A673 (cell line): ENCODE measurements around the gene TMEM63B. TPM values are rescaled to one million over a fixed set of nuclear protein-coding genes. Genes with fewer than 3 reads are reported as not detected.

Experiments
- BruUV-seq: library from RNA; stranded (reverse); fragments of 400-500 nt; replicated peaks from 2 replicates; lab custom pipeline; 2021; lab: Mats Ljungman, UMichigan
- CTCF ChIA-PET: fragments of 300-600 bp; sonication (Branson Sonifier 250); formaldehyde crosslinking; loops from one replicate; lab custom pipeline; 2022; ENCODE audit warnings: antibody characterized with exemption; lab: Charles Lee
- POLR2A ChIA-PET: fragments of 300-600 bp; sonication (Branson Sonifier 250); formaldehyde crosslinking; loops from one replicate; lab custom pipeline; 2022; ENCODE audit warnings: antibody characterized with exemption; ENCODE audit not compliant: low non-redundant PET; lab: Charles Lee
- DNase-seq: peaks from one replicate; pipeline ENCODE4 v3.0.0-alpha.2; 2015; ENCODE audit warnings: low spot score
- H3K27ac ChIP-seq: fragments of 200-600 bp; sonication (generic); 2 replicates; pipeline ENCODE4 v1.5.1; 2016; ENCODE audit warnings: mixed run types, low read depth, mild to moderate bottlenecking, mixed read lengths, antibody characterized with exemption, low read length; ENCODE audit not compliant: poor library complexity, severe bottlenecking
- H3K27me3 ChIP-seq: fragments of 200-600 bp; sonication (generic); replicated peaks from 2 replicates; pipeline ENCODE4 v1.6.1; 2017; ENCODE audit warnings: mixed run types, low read depth, mild to moderate bottlenecking, mixed read lengths, antibody characterized with exemption, low read length; ENCODE audit not compliant: insufficient read depth, poor library complexity
- H3K36me3 ChIP-seq: fragments of 200-600 bp; sonication (generic); 2 replicates; pipeline ENCODE4 v1.6.1; 2016; ENCODE audit warnings: mixed run types, mild to moderate bottlenecking, mixed read lengths, antibody characterized with exemption, low read length; ENCODE audit not compliant: insufficient read depth, poor library complexity, severe bottlenecking
- H3K4me1 ChIP-seq: fragments of 200-600 bp; sonication (generic); 2 replicates; pipeline ENCODE4 v1.6.1; 2017; ENCODE audit warnings: mixed run types, mild to moderate bottlenecking, mixed read lengths, antibody characterized with exemption, low read length; ENCODE audit not compliant: insufficient read depth, poor library complexity, severe bottlenecking
- H3K4me3 ChIP-seq: fragments of 200-600 bp; sonication (generic); 2 replicates; pipeline ENCODE4 v1.5.1; 2016; ENCODE audit warnings: low read depth, mixed run types, mild to moderate bottlenecking, mixed read lengths, low read length; ENCODE audit not compliant: poor library complexity, severe bottlenecking
- H3K9me3 ChIP-seq: fragments of 200-600 bp; sonication (generic); 2 replicates; pipeline ENCODE4 v1.6.1; 2016; ENCODE audit warnings: mixed run types, low read depth, mild to moderate bottlenecking, mixed read lengths, antibody characterized with exemption, low read length; ENCODE audit not compliant: poor library complexity, severe bottlenecking
- EZH2 ChIP-seq: fragments of 200-600 bp; sonication (generic); IDR thresholded peaks from 2 replicates; pipeline ENCODE4 v1.6.1; 2017; ENCODE audit warnings: borderline replicate concordance, low read depth, mild to moderate bottlenecking, mixed read lengths, antibody characterized with exemption, low read length; ENCODE audit not compliant: poor library complexity, severe bottlenecking
- intact Hi-C: fragments of 100-400 bp; cut with micrococcal nuclease; formaldehyde crosslinking; loops from one replicate; pipeline ENCODE4 v1.10.0; 2022; ENCODE audit not compliant: unreplicated experiment
- total RNA-seq: library from RNA; stranded (reverse); gene quantifications from 2 replicates; pipeline ENCODE4 v1.2.3, GENCODE V29; 2021
- TF ChIP-seq, protein P1 (sequence below): fragments of 300-800, 200-600 bp; sonication (generic); conservative IDR thresholded peaks from 2 replicates; pipeline ENCODE4 v1.5.1; 2017; ENCODE audit warnings: low read depth, mild to moderate bottlenecking, antibody characterized with exemption, low read length, moderate library complexity, mixed read lengths

TMEM63B gene
- total RNA-seq, 1 experiment from 2014 or later: 32.0 TPM

DNA sequence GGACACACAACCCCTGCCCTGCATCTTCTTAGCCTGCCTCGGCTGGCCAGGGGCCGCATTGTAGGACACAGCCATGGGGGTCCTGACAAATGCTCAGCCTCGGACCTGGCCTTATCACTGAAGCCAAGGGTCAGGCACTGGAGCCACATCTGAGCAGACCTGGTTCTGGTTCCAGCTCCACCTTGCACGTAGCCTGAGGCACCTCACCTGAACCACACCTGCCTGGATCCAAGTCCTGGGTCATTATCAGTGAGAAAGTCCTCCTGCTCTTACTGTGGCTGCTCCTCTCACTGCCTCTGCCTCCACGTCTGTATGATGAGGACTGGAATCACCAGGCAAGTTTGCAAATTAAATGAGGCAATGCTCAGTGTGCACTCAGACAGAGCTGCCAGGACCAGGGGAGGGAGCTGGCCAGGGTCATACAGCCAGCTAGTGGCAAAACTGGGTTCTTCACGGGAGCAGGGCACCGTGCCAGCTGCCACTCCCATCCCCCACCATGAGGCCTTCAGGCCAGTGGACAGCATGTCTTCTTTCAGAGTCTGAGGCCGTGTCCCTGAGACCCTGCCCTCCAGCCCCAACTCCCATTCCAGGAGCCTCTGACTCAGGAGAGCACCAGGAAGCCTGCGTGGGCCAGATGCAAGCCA, 40.3 kb upstream of the TMEM63B start:
- ChIA-PET CTCF (no interaction called here), POLR2A (interaction anchor here (0.6 kb wide), 1 partner anchor 301 kb away, joined by 3 read pairs; the partner anchor contains the start of gene CDC5L)
- Histone ChIP-seq H3K36me3 (peaks cover 4% of the 10 kb centered on the region), H3K4me1 (no peaks in the 10 kb centered on the region), H3K27ac (no peak overlapping the region), H3K27me3 (no peaks in the 10 kb centered on the region), H3K9me3 (no peaks in the 10 kb centered on the region), H3K4me3 (no peak overlapping the region)
- TF ChIP-seq, protein P1, sequence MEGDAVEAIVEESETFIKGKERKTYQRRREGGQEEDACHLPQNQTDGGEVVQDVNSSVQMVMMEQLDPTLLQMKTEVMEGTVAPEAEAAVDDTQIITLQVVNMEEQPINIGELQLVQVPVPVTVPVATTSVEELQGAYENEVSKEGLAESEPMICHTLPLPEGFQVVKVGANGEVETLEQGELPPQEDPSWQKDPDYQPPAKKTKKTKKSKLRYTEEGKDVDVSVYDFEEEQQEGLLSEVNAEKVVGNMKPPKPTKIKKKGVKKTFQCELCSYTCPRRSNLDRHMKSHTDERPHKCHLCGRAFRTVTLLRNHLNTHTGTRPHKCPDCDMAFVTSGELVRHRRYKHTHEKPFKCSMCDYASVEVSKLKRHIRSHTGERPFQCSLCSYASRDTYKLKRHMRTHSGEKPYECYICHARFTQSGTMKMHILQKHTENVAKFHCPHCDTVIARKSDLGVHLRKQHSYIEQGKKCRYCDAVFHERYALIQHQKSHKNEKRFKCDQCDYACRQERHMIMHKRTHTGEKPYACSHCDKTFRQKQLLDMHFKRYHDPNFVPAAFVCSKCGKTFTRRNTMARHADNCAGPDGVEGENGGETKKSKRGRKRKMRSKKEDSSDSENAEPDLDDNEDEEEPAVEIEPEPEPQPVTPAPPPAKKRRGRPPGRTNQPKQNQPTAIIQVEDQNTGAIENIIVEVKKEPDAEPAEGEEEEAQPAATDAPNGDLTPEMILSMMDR: no peak
- no peak for TF ChIP-seq EZH2
- no TSS peak for BruUV-seq
- no peak for DNase-seq
- intact Hi-C loops: no loop called here

DNA sequence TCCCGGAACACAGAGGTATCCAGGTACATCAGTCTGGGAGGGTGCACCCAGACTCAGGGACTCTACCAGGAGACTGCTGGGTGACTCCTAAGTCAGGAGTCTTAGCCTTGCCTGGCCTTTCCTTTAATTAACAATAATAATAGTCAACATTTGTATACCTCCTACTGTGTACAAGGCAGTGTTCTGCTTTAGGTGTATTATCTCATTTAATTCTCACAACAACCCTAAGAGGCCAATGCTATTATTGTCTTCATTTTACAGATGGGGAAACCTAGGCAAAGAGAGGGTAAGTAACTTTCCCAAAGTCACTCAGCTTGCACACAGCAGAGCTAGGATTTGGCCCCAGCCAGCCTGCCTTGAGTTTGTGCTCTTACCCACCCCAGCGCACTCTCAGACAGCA, 39.7 kb upstream of the TMEM63B start:
- Histone ChIP-seq H3K27ac (no peak overlapping the region), H3K27me3 (no peaks in the 10 kb centered on the region), H3K4me3 (no peak overlapping the region), H3K36me3 (peaks cover 4% of the 10 kb centered on the region), H3K4me1 (no peaks in the 10 kb centered on the region), H3K9me3 (no peaks in the 10 kb centered on the region)
- ChIA-PET POLR2A (interaction anchor here (0.6 kb wide), 1 partner anchor 300 kb away, joined by 3 read pairs; the partner anchor contains the start of gene CDC5L), CTCF (no interaction called here)
- BruUV-seq: no TSS peak
- no peak for DNase-seq
- intact Hi-C loops: no loop called here
- TF ChIP-seq, protein P1: no peak
- TF ChIP-seq EZH2: no peak

DNA sequence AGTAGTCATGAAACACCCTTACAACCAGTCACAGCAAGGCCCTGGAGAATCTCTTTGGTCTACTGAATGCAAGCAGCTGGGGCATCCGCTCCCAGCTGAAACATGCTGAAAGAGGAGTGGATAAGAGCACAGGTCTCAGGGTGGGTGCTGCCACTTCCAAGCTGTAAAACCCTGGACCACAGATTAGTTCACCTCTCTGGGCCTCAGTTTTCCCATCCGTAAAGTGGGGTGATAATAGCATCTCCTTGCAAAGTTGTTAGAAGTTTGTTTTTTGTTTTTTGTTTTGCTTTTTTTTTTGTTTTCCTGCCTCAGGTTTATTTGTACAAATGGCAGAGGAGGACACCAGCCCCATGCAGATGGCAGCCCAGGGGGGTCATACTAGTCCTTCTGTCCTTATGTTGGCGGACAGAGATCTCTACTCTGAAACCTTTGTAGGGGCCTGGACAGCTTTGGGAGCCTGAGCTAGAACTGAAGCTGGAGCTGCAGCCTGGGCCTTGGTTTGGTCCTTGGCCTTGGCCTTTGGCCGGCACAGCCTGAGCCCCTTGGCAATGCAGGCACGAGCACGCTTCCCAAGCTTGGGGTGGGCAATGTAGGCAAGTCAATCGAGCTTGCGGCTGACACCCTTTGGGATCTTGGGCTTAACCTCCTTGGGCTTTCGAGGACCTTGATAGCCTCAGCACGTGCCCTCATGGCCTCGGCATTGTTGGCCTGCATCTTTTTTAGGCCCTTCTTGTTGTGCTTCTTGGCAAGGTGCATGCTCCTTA, 38.3 kb upstream of the TMEM63B start:
- Histone ChIP-seq H3K27me3 (no peaks in the 10 kb centered on the region), H3K27ac (no peak overlapping the region), H3K36me3 (peaks cover 4% of the 10 kb centered on the region), H3K9me3 (no peaks in the 10 kb centered on the region), H3K4me1 (no peaks in the 10 kb centered on the region), H3K4me3 (no peak overlapping the region)
- intact Hi-C loops: no loop called here
- ChIA-PET POLR2A (no interaction called here), CTCF (no interaction called here)
- no peak for TF ChIP-seq EZH2
- TF ChIP-seq, protein P1: no peak
- DNase-seq: no peak
- no TSS peak for BruUV-seq
